Umbilical cord (tissue), 2 donors: ENCODE measurements around the gene C1QB. TPM values are rescaled to one million over a fixed set of nuclear protein-coding genes. Genes with fewer than 3 reads are reported as not detected.
"Not testable (repeated sequence)": the region's sequence is repeated elsewhere in the genome, so short reads cannot be mapped to it uniquely, and the experiment has no call there.

Experiments used
- DNase-seq: peaks from one replicate; pipeline ENCODE4 v3.0.0-alpha.2; 2015; ENCODE audit warnings: low spot score
- total RNA-seq: library from RNA; depleted of rRNA; stranded (reverse); fragments of >200 nt; gene quantifications from one replicate; pipeline ENCODE4 v1.2.3, GENCODE V29; 2014; ENCODE audit warnings: low replicate concordance; ENCODE audit not compliant: insufficient read depth

The C1QB gene
- total RNA-seq, 1 donor from 2014 or later = 201 TPM

DNA sequence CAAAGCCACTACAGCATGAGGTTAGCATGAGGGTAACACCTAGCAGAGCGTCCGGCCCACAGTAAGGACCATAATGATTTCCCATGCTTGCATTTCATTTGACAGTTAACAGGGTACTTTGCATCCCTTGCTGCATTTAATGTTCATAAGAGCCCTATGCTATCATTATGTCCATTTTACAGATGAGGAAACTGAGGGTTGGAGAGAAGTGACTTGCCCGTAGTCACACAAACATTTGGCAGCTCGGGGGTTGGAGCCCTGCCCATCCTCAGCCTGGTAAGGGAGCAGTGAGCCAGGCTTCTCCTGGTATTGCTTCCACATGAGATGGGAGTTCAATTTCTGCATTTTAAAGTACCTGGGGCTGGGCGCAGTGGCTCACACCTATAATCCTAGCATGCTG, 41.1 kb downstream of the C1QB start:
- DNase-seq = no peak

DNA sequence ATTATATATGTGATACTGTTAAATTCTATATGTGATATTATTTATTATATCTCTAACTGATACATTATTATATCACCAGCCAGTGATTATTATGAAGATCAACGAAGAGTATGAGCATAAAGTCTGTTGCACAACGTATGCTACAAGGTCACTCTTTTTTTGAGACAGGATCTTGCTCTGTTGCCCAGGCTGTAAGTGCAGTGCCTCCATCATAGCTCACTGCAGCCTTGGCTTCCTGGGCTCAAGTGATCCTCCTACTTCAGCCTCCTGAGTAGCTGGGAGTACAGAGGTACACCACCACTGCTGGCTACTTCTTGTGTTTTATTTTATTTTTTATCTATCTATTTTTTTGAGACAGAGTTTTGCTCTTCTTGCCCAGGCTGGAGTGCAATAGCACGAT, 43.6 kb downstream of the C1QB start:
- no peak for DNase-seq

DNA sequence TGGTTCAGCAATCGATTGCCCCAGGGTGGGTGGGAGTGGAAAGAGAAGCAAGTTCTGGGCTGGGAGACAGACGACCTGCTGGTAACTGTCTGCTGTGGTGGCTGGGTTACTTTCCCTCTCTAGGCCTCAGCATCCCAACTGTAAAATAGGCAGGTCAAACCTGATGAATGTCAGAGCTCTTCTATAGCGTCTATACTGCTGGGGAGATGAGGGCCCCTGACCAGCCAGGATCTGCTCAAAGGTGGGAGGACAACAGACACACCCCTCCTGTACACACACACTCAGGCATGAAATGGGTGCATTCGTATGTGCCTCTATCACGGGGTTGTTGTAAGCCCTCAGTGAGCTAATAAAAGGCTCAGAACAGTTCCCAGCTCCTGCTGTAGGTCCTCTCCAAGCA, 44.9 kb downstream of the C1QB start:
- no peak for DNase-seq

DNA sequence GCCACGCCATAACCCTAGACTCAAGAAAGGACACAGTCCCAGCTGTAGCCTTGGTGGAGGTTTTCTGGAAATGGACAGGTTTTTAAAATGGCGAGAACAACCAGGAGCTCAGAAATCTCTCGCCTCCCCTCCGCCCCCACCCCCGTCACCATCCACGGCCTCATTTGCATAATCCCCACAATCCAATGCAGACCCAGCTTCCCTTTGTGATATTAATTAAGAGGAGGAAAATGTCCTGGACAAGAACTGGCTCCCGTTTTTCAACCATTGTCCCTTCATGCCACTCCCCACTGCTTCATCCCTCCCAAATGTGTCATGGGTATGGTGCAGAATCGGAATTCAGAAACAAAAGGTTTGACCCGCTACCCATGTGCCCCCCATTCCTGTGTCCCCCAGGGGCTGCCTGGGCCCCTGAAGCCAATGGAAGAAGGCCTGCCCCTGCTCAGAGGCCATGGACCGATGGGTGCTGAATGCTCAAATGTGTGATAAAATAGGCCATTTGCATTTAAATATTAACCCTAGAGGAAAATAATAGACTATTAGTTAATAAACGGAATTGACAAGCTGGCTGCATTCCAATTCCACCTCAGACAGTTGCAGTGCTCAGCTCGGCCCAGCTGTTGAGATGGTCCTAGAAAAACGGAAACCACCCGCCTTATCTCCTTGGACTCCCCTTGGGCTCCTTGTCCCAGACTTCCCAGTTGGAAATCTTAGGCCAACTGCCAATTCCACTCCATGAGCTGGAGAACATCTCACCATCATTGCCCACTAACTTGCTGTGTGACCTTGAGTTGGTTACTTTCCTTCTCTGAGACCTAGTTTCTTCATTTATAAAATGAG, 46.9 kb downstream of the C1QB start:
- no peak for DNase-seq

DNA sequence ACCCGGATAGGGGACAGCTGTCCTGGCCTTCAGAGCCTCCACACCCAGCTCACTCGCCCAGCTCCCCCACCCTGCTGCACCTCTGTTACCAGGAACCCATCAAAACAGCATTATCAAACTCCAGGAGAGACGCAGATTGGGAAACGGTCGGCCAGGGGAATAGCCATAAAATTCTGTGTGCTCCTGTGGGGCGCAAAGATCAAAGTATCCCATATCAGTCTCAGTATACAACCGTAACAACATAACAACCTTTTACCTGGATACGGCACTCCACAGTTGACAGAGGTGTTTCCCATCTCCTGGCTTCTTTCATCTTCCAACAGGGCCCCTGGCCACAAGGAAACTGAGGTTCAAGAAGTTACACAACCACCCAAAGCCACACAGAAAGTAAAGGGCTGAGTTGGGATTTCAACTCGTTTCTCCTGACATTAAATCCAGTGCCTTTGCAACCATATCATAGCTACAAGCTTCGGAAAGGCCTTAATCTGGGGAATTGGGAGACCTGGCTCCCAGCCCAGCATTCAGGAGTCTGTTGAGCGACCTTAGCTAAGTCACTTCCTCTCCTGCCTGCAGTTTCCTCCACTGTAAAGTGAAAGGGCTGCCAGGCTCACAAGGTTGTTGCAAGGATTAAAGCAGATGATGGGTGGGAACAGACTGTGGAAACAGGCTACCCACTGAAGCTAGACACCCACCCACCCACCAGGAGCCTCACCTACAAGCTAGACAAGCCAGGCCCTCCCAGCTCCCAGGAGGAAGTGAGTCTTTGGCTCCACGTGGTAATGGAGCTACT, 49.5 kb downstream of the C1QB start:
- peak; percentile 40 for DNase-seq

DNA sequence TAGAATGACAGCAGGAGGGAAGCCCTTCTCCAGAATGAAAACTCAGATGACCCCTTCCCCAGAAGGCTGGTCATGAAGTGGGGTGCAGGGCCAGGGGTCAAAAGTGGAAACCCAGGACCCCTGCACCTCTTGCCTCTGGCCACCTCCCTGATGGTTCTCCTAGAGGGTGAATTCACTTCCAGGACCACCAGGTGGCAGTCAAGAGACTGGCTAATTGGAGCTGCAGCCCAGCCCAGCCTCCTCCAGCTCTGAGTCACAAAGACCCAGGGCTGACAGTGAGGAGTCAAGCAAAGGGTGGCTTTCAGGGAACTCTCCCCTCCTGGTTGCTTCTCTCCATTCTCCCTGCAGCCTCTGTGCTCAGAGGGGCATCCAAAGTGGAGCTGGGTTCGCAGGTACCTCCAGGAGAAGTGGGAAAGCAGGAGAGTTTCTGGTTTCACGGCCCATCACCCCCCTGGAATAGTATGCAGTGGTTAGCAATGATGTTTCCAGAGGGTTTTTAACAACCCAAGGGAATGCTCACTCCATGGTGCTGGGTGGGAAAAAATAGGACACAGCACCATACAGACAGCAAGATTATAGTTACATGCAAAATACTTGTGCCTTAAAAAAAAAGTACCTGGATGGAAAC, 51.5 kb downstream of the C1QB start:
- peak; percentile 90 for DNase-seq

DNA sequence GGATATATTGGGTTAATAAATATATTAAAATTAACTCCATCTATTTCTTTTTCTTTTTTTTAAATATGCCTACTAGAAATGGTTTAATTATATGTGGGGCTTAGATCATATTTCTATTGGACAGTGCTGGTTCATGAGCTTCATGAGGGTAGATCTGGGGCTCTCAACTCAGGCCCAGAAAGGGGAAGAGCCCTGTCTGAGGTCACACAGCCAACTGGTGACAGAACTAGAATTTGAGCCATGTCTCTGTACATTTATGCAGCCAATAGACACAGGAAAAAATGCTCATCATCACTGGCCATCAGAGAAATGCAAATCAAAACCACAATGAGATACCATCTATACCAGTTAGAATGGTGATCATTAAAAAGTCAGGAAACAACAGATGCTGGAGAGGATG, 52.5 kb downstream of the C1QB start:
- no peak for DNase-seq

DNA sequence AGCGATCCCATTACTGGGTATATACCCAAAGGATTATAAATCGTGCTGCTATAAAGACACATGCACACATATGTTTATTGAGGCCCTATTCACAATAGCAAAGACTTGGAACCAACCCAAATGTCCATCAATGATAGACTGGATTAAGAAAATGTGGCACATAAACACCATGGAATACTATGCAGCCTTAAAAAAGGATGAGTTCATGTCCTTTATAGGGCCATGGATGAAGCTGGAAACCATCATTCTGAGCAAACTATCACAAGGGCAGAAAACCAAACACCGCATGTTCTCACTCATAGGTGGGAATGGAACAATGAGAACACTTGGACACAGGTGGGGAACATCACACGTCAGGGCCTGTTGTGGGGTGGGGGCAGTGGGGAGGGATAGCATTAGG, 53.1 kb downstream of the C1QB start:
- not testable (repeated sequence) for DNase-seq

DNA sequence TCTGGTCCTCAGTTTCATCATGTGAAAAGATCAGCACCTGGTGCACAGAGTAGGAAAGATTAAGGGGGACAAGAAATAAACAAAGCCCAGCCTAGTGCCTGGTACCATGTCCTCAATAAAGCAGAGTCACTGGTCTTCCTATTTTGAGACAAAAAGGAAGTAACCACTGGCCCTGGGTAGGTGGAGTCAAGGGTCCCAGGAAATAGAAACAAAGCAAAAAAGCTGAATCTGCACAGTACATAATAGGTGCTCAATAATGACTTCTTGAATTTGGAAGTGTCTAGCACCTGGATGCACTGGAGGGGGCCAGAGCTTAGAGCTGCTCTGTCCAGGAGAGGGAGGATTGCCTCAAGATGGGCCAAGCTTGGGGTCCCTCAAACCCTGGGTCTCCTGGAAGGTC, 55.7 kb downstream of the C1QB start:
- DNase-seq = no peak

DNA sequence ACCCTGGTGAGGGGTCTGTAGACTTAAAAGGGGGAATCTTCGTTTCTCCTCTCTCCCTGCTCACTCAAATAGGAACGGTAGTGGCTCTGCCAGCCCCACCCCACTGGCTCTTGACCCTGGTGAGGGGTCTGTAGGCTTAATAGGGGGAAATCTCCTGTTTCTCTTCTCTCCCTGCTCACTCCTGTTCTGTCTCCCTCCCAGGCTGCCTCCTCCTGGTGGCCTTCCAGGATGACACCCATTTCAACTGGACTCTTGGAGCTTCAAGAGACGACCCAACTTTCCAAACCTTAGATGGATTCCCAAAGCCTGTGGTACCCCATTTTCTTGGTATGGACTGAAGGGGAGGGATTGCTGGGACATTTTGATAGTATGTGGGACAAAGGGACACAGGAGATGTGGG, 56.2 kb downstream of the C1QB start:
- DNase-seq = no peak

DNA sequence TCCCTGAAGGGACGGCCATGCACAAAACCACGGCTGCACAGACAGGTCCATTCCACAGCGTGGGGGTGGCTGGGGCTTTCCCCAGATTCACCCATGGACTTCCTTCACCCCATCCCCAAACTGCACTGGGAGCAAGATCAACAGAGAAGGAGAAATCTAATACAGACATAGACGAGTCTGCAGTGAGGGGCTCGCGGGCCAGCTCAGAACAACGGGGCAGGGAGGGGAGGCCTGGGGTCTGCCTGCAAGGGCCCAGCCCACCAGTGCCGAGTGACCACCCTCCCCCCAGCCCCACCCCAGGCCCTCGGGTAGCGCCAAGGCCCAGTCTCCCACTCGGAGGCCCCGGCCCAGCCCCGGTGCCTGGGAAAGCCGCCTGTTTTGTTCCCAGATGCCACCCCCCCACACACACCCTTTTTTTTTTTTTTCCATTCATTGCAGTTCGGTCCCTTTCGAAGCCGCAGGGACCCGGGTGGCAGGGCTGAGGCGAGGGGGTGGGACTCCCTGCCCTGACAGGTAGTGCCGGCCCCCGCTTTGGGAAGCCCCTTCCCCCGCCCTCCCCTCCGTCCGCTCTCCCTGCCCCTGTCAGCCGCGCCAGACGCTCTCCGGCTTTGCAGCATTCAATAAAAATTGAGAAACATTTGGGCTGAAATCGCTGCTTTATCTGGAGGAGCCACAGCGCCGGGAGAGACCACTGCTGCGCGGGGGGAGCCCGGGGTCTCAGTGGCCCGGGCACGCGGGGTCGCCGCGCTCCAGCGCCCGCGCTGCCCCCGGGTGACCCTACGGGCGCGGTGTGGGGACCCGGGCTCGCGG, 57.1 kb downstream of the C1QB start:
- peak; percentile 76 for DNase-seq

DNA sequence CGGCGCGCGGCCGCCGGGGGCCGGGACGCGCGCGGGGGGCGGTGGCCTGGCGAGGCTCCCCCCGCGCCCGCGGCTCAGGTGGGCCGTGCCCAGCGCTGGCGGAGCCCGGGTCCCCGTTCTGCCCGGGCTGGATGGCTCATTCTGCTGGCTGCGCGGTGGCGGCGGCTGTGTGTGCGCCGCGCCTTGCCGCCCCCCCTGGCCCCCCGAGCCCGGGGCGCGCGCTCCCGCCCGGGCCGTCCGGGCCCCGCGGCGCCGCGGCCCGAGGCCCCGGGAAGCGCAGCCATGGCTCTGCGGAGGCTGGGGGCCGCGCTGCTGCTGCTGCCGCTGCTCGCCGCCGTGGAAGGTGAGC, 57.6 kb downstream of the C1QB start, which contains the start of gene EPHB2:
TSS of gene EPHB2 (plus strand) at position 139 of the 349 bp plus-strand sequence. CDS start at position 283, 144 bp downstream.
- peak; percentile 29 for DNase-seq

DNA sequence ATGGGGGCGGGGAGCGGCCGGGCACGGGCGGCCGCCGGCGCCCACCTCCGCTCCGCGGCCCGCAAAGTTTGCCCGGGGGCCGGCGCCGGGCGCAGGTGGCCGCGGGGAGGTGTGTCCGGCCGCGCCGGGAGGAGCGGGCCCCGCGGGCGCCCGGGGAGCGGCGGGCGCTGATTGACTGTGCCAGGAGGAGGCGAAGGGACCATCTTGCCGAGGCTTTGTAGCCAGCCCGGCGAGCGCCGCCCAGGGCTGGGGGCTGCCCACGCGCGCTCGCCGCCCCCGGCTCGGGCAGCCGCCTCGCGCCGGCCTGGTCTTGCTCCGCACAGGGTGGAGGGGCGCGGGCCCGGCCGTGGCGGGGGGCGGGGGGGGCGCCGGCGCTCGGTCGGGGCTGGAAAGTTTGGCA, 58.0 kb downstream of the C1QB start:
- no peak for DNase-seq

Other genes with a start within 250 kb of the C1QB start
- 10.8 TPM for gene ZBTB40, start 201.4 kb upstream of the C1QB start, total RNA-seq
- 4.3 TPM for gene EPHA8, start 89.7 kb upstream of the C1QB start, total RNA-seq
- 122 TPM for gene C1QA, start 16.6 kb upstream of the C1QB start, total RNA-seq
- 124 TPM for gene C1QC, start 9.6 kb upstream of the C1QB start, total RNA-seq
- gene EPHB2, start 57.6 kb downstream of the C1QB start, total RNA-seq = 28.9 TPM